ENCODE results near the gene TAOK3. TPM values are rescaled to one million over a fixed set of nuclear protein-coding genes. Genes with fewer than 3 reads are reported as not detected.

TAOK3 gene
- total and polyA plus RNA-seq, 4 donors, result 6.7 to 28.6 (median 19.5) TPM

DNA sequence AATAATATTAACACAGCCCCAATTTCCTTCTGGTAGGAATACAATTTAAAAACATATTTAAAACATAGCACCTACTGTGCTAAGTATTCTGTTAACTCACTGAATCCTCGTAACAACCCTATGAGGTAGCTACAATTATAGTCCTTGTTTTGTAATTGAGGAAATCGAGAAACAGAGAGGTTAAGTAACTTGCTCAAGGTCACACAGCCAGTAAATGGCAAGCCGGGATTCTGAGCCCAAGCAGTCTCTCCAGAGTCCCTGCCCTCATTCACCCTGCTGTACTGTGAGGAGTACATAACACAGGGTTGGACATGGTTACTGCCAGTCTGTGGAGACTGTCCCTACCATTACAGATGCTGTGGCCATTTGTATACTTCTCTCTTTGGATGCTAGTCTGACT is 48.0 kb upstream of the TAOK3 start:
- WGBS, result 91% methylated on average over 3 of the region's 3 CpGs
- no peak for DNase-seq (ENCODE audit: low spot score)

DNA sequence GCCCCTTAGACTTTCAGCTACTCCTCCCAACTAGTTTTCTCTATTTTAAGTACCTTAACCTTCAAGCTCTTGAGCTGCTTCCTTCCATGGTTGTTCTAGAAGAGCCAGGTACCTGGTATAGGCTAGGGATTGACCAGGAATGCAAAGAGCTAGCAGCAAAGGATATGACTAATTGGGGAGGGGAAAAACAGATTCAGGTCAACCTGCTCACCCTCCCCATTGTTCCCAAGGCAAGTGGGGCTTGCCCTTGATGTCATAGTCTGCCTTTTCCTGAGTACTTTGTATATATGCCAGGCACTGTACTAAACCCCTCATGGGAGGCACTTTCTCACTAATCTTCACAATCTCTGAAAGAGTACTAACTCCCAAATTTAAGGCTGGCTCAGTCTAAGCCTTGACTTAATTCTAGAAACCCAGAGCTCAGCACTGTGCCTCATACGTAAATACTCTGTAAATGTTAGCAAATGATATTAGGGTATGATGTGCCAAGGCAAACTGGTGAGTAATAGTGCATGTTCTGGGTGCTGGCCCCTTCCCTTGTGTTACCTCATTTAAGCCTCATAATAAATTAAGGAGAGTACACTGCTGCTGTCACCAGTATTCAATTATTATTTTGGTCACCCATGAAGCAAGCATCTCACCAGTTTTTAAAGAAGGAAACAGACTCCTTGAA is 45.8 kb upstream of the TAOK3 start:
- Histone ChIP-seq H3K4me3 (ENCODE audit: low read depth in 1 of 3, low read length in 3 of 3) (no peak overlapping the region), H3K9ac (ENCODE audit: low read depth in 1 of 2, low read length in 2 of 2) (no peak overlapping the region), H3K36me3 (ENCODE audit: control insufficient read depth in 4 of 4, insufficient read depth in 3 of 4, low read depth in 1 of 4, low read length in 3 of 4) (peaks cover 0 to 31% (median 22%) of the 10 kb centered on the region in 4 donors), H3K27ac (ENCODE audit: low read depth in 1 of 2, low read length in 2 of 2) (no peak overlapping the region), H3K4me1 (ENCODE audit: control insufficient read depth in 4 of 4, insufficient read depth in 4 of 4, low read length in 3 of 4) (no peaks in the 10 kb centered on the region), H3K27me3 (ENCODE audit: control insufficient read depth in 4 of 4, insufficient read depth in 4 of 4, low read length in 3 of 4) (no peaks in the 10 kb centered on the region), H3K9me3 (ENCODE audit: control insufficient read depth in 4 of 4, low read length in 3 of 4) (no peaks in the 10 kb centered on the region)
- 94% methylated on average over 1 of the region's 1 CpG for WGBS
- DNase-seq (ENCODE audit: low spot score), result no peak
- TF ChIP-seq, protein P1, sequence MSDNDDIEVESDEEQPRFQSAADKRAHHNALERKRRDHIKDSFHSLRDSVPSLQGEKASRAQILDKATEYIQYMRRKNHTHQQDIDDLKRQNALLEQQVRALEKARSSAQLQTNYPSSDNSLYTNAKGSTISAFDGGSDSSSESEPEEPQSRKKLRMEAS (IDR thresholded peaks at IDR 0.05), result no peak
- TF ChIP-seq FOXA1 (IDR thresholded peaks at IDR 0.05) (no peak), HNF4A (conservative IDR thresholded peaks at IDR 0.05) (no peak), HNF4G (IDR thresholded peaks at IDR 0.05) (no peak), FOXA2 (IDR thresholded peaks at IDR 0.05) (no peak), TAF1 (conservative IDR thresholded peaks at IDR 0.05) (no peak), RAD21 (IDR thresholded peaks at IDR 0.05) (no peak)
- TF ChIP-seq, protein P2, sequence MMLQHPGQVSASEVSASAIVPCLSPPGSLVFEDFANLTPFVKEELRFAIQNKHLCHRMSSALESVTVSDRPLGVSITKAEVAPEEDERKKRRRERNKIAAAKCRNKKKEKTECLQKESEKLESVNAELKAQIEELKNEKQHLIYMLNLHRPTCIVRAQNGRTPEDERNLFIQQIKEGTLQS (IDR thresholded peaks at IDR 0.05), result no peak
- TF ChIP-seq, protein P3, sequence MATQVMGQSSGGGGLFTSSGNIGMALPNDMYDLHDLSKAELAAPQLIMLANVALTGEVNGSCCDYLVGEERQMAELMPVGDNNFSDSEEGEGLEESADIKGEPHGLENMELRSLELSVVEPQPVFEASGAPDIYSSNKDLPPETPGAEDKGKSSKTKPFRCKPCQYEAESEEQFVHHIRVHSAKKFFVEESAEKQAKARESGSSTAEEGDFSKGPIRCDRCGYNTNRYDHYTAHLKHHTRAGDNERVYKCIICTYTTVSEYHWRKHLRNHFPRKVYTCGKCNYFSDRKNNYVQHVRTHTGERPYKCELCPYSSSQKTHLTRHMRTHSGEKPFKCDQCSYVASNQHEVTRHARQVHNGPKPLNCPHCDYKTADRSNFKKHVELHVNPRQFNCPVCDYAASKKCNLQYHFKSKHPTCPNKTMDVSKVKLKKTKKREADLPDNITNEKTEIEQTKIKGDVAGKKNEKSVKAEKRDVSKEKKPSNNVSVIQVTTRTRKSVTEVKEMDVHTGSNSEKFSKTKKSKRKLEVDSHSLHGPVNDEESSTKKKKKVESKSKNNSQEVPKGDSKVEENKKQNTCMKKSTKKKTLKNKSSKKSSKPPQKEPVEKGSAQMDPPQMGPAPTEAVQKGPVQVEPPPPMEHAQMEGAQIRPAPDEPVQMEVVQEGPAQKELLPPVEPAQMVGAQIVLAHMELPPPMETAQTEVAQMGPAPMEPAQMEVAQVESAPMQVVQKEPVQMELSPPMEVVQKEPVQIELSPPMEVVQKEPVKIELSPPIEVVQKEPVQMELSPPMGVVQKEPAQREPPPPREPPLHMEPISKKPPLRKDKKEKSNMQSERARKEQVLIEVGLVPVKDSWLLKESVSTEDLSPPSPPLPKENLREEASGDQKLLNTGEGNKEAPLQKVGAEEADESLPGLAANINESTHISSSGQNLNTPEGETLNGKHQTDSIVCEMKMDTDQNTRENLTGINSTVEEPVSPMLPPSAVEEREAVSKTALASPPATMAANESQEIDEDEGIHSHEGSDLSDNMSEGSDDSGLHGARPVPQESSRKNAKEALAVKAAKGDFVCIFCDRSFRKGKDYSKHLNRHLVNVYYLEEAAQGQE (IDR thresholded peaks at IDR 0.05), result no peak

More for the DNA sequence above, 48.0 kb upstream of the TAOK3 start:
- Histone ChIP-seq H3K4me1 (ENCODE audit: control insufficient read depth in 4 of 4, insufficient read depth in 4 of 4, low read length in 3 of 4) (no peaks in the 10 kb centered on the region), H3K9ac (ENCODE audit: low read depth in 1 of 2, low read length in 2 of 2) (no peak overlapping the region), H3K9me3 (ENCODE audit: control insufficient read depth in 4 of 4, low read length in 3 of 4) (no peaks in the 10 kb centered on the region), H3K27ac (ENCODE audit: low read depth in 1 of 2, low read length in 2 of 2) (no peak overlapping the region), H3K4me3 (ENCODE audit: low read depth in 1 of 3, low read length in 3 of 3) (no peak overlapping the region), H3K36me3 (ENCODE audit: control insufficient read depth in 4 of 4, insufficient read depth in 3 of 4, low read depth in 1 of 4, low read length in 3 of 4) (peaks cover 0 to 11% (median 6%) of the 10 kb centered on the region in 4 donors), H3K27me3 (ENCODE audit: control insufficient read depth in 4 of 4, insufficient read depth in 4 of 4, low read length in 3 of 4) (no peaks in the 10 kb centered on the region)
- TF ChIP-seq NR2F2 (IDR thresholded peaks at IDR 0.05) (no peak), SP1 (IDR thresholded peaks at IDR 0.05) (no peak), RXRA (IDR thresholded peaks at IDR 0.05) (no peak), FOXA1 (IDR thresholded peaks at IDR 0.05) (no peak), HNF4A (conservative IDR thresholded peaks at IDR 0.05) (no peak), GABPA (IDR thresholded peaks at IDR 0.05 in 1 of 2, conservative IDR thresholded peaks at IDR 0.05 in 1 of 2) (no peak), FOXA2 (IDR thresholded peaks at IDR 0.05) (no peak), TAF1 (conservative IDR thresholded peaks at IDR 0.05) (no peak), EGR1 (IDR thresholded peaks at IDR 0.05; ENCODE audit: low read depth in 2 of 2) (no peak), JUND (IDR thresholded peaks at IDR 0.05) (no peak), HNF4G (IDR thresholded peaks at IDR 0.05) (no peak), YY1 (IDR thresholded peaks at IDR 0.05) (no peak), RAD21 (IDR thresholded peaks at IDR 0.05) (no peak)
- TF ChIP-seq, protein P2 (IDR thresholded peaks at IDR 0.05), result no peak
- TF ChIP-seq, protein P1 (IDR thresholded peaks at IDR 0.05), result no peak
- TF ChIP-seq, protein P4, sequence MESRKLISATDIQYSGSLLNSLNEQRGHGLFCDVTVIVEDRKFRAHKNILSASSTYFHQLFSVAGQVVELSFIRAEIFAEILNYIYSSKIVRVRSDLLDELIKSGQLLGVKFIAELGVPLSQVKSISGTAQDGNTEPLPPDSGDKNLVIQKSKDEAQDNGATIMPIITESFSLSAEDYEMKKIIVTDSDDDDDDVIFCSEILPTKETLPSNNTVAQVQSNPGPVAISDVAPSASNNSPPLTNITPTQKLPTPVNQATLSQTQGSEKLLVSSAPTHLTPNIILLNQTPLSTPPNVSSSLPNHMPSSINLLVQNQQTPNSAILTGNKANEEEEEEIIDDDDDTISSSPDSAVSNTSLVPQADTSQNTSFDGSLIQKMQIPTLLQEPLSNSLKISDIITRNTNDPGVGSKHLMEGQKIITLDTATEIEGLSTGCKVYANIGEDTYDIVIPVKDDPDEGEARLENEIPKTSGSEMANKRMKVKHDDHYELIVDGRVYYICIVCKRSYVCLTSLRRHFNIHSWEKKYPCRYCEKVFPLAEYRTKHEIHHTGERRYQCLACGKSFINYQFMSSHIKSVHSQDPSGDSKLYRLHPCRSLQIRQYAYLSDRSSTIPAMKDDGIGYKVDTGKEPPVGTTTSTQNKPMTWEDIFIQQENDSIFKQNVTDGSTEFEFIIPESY (IDR thresholded peaks at IDR 0.05), result no peak
- TF ChIP-seq, protein P5, sequence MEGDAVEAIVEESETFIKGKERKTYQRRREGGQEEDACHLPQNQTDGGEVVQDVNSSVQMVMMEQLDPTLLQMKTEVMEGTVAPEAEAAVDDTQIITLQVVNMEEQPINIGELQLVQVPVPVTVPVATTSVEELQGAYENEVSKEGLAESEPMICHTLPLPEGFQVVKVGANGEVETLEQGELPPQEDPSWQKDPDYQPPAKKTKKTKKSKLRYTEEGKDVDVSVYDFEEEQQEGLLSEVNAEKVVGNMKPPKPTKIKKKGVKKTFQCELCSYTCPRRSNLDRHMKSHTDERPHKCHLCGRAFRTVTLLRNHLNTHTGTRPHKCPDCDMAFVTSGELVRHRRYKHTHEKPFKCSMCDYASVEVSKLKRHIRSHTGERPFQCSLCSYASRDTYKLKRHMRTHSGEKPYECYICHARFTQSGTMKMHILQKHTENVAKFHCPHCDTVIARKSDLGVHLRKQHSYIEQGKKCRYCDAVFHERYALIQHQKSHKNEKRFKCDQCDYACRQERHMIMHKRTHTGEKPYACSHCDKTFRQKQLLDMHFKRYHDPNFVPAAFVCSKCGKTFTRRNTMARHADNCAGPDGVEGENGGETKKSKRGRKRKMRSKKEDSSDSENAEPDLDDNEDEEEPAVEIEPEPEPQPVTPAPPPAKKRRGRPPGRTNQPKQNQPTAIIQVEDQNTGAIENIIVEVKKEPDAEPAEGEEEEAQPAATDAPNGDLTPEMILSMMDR (IDR thresholded peaks at IDR 0.05; ENCODE audit: low read depth, low read length, missing input control), result no peak
